ENCODE measurements around the gene SPIN1.

The SPIN1 gene

DNA sequence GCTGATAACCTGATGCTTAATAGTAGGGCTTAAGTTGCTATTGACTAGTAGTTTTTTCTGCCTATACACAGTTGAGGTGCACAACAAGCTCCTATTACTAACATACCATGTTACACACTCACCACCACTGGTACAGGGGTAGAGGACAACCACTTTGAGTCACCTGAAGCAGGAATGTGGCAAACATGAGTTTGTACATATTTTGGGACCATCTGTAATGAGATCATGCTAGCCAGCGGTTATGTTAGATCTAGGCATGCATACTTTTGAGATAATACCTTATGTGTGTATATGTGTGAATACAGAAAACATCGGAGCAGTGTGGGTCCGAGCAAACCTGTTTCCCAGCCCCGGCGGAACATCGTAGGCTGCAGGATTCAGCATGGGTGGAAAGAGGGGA, 73.9 kb downstream of the SPIN1 start:
- peak; percentile 72 for DNase-seq (ENCODE audit: low read depth)
- TF ChIP-seq, protein P1, sequence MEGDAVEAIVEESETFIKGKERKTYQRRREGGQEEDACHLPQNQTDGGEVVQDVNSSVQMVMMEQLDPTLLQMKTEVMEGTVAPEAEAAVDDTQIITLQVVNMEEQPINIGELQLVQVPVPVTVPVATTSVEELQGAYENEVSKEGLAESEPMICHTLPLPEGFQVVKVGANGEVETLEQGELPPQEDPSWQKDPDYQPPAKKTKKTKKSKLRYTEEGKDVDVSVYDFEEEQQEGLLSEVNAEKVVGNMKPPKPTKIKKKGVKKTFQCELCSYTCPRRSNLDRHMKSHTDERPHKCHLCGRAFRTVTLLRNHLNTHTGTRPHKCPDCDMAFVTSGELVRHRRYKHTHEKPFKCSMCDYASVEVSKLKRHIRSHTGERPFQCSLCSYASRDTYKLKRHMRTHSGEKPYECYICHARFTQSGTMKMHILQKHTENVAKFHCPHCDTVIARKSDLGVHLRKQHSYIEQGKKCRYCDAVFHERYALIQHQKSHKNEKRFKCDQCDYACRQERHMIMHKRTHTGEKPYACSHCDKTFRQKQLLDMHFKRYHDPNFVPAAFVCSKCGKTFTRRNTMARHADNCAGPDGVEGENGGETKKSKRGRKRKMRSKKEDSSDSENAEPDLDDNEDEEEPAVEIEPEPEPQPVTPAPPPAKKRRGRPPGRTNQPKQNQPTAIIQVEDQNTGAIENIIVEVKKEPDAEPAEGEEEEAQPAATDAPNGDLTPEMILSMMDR (conservative IDR thresholded peaks at IDR 0.05; ENCODE audit: low read depth, low read length): no peak
- no peak overlapping the region for H3K4me3 ChIP-seq (ENCODE audit: low read depth, low read length)

- peak; percentile 46 for DNase-seq (ENCODE audit: low read depth)
- TF ChIP-seq, protein P1 (conservative IDR thresholded peaks at IDR 0.05; ENCODE audit: low read depth, low read length): no peak
- H3K4me3 ChIP-seq (ENCODE audit: low read depth, low read length): no peak overlapping the region
Measured at GRCh38 chr9:88464851-88465250, 76.6 kb downstream of the SPIN1 start.

DNA sequence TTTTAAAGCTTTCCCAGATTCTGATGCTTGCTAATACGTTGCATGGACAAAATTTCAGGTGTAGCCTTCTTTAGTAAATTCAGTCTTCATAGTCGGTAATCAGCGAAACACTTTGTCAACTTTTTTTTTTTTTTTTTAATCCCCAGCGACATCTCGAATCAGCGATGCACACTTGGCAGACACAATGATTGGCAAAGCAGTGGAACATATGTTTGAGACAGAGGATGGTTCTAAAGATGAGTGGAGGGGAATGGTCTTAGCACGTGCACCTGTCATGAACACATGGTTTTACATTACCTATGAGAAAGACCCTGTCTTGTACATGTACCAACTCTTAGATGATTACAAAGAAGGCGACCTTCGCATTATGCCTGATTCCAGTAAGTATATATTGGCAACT, 80.0 kb downstream of the SPIN1 start:
- TF ChIP-seq, protein P1 (conservative IDR thresholded peaks at IDR 0.05; ENCODE audit: low read depth, low read length): no peak
- no peak overlapping the region for H3K4me3 ChIP-seq (ENCODE audit: low read depth, low read length)
- DNase-seq (ENCODE audit: low read depth): no peak

DNA sequence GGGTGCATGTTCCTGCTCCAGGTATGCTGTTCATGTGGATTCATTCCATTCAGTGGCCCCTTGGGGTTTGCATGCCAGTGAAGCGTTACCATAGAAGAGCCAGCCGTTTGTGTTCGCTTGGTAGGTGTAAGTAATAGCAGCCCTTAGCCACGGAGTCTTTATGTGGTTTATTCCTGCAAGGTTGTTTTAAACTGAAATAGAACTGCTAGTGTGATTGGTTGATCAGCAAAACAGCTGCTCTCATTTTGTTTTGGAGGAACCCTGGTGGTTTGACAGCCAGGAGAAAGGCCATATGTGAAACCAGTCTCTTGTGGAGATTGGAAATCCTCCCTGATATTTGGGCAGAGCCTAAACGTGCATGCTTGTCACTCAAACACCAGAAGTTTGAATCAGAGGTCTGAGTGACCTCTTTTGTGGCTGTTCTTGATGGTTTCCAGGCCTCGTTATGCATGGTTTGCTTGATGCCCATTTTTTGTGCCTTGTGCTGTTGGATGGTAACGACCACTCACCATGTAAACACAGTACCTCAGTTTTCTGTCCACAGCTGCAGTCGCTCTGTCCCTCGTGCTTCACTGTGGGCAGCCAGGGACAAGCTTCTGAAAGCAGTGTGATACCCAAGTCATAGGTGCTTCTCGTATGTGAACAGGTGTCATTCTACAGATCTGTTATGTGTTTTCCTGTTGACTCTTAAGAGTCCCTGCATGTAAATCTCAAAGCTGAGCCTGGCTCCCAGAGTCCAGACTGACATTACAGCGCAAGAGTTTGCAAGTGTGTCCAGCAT, 88.4 kb downstream of the SPIN1 start:
- TF ChIP-seq, protein P1 (conservative IDR thresholded peaks at IDR 0.05; ENCODE audit: low read depth, low read length): no peak
- no peak overlapping the region for H3K4me3 ChIP-seq (ENCODE audit: low read depth, low read length)
- DNase-seq (ENCODE audit: low read depth): peak; percentile 52

- DNase-seq (ENCODE audit: low read depth): peak; percentile 79
- TF ChIP-seq, protein P1 (conservative IDR thresholded peaks at IDR 0.05; ENCODE audit: low read depth, low read length): no peak
- no peak overlapping the region for H3K4me3 ChIP-seq (ENCODE audit: low read depth, low read length)
Measured at GRCh38 chr9:88477300-88477751, 89.1 kb downstream of the SPIN1 start.

GRCh38 chr9:88478246-88478645, 90.0 kb downstream of the SPIN1 start:
- DNase-seq (ENCODE audit: low read depth): peak; percentile 22
- H3K4me3 ChIP-seq (ENCODE audit: low read depth, low read length): no peak overlapping the region
- TF ChIP-seq, protein P1 (conservative IDR thresholded peaks at IDR 0.05; ENCODE audit: low read depth, low read length): no peak

DNA sequence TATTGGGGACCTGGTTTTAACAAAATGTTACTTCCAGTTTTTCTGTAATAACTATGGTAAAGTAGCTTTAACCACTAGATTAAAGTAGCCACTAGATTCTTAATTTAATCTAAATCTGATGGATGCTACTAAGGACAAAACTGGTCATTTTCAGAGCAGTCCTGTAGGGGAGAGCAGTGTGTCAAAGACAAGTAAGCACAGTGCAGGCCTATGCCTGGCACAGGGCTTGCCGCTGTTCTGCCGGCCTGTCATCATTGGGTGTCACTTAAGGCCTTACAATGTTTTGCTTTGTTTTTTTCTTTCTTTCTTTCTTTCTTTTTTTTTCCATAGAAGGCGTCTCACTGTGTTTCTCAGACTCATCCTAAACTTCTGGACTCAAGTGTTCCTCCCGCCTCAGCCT, 93.7 kb downstream of the SPIN1 start:
- DNase-seq (ENCODE audit: low read depth): no peak
- TF ChIP-seq, protein P1 (conservative IDR thresholded peaks at IDR 0.05; ENCODE audit: low read depth, low read length): peak; percentile 4
- H3K4me3 ChIP-seq (ENCODE audit: low read depth, low read length): no peak overlapping the region

Measured in choroid plexus epithelial cell (primary cell).